Measurements from ENCODE around the gene CHST8.

GRCh38 chr19:33815380-33816340 lies 193.9 kb downstream of the CHST8 start:
- no peak for TF ChIP-seq TCF12 (IDR thresholded peaks at IDR 0.05; ENCODE audit: low read depth)
- no peak for TF ChIP-seq RAD21 (IDR thresholded peaks at IDR 0.05; ENCODE audit: low read depth)
- no peak for TF ChIP-seq MAX (IDR thresholded peaks at IDR 0.05)
- no peak for TF ChIP-seq REST (IDR thresholded peaks at IDR 0.05; ENCODE audit: low read depth)
- TF ChIP-seq NFIC (IDR thresholded peaks at IDR 0.05) = no peak
- no peak for TF ChIP-seq EGR1 (IDR thresholded peaks at IDR 0.05)
- TF ChIP-seq CREB1 (IDR thresholded peaks at IDR 0.05; ENCODE audit: low read depth) = no peak
- TF ChIP-seq EP300 (IDR thresholded peaks at IDR 0.05; ENCODE audit: borderline replicate concordance) = no peak
